Ishikawa (cell line): ENCODE results near the gene KIF5C.

Experiments used
- CEBPB ChIP-seq: IDR thresholded peaks from 2 replicates; pipeline ENCODE4 v1.6.1; 2012
- CREB1 ChIP-seq: IDR thresholded peaks from 2 replicates; pipeline ENCODE4 v1.6.1; 2012; ENCODE audit warnings: low read depth
- EGR1 ChIP-seq: IDR thresholded peaks from 2 replicates; pipeline ENCODE4 v1.6.1; 2012
- EP300 ChIP-seq: IDR thresholded peaks from 2 replicates; pipeline ENCODE4 v1.6.1; 2012; ENCODE audit warnings: borderline replicate concordance
- FOXM1 ChIP-seq: IDR thresholded peaks from 2 replicates; pipeline ENCODE4 v1.6.1; 2012; ENCODE audit warnings: low read depth, borderline replicate concordance
- NFIC ChIP-seq: IDR thresholded peaks from 2 replicates; pipeline ENCODE4 v1.6.1; 2012
- RAD21 ChIP-seq: IDR thresholded peaks from 2 replicates; pipeline ENCODE4 v1.6.1; 2012; ENCODE audit warnings: low read depth
- TAF1 ChIP-seq: IDR thresholded peaks from 2 replicates; pipeline ENCODE4 v1.6.1; 2012; ENCODE audit warnings: low read depth, mild to moderate bottlenecking
- TCF12 ChIP-seq: IDR thresholded peaks from 2 replicates; pipeline ENCODE4 v1.6.1; 2012; ENCODE audit warnings: low read depth
- TEAD4 ChIP-seq: IDR thresholded peaks from 2 replicates; pipeline ENCODE4 v1.6.1; 2012
- YY1 ChIP-seq: IDR thresholded peaks from 2 replicates; pipeline ENCODE4 v1.6.1; 2012; ENCODE audit warnings: low read depth
- ZBTB7A ChIP-seq: IDR thresholded peaks from 2 replicates; pipeline ENCODE4 v1.6.1; 2012; ENCODE audit warnings: low read depth
- TF ChIP-seq, protein P1 (sequence below): IDR thresholded peaks from 2 replicates; pipeline ENCODE4 v1.6.1; 2012
- TF ChIP-seq, protein P2 (sequence below): IDR thresholded peaks from 2 replicates; pipeline ENCODE4 v1.6.1; 2012
- TF ChIP-seq, protein P3 (sequence below): IDR thresholded peaks from 2 replicates; pipeline ENCODE4 v1.6.1; 2012; ENCODE audit warnings: low read depth, mild to moderate bottlenecking

The KIF5C gene

DNA sequence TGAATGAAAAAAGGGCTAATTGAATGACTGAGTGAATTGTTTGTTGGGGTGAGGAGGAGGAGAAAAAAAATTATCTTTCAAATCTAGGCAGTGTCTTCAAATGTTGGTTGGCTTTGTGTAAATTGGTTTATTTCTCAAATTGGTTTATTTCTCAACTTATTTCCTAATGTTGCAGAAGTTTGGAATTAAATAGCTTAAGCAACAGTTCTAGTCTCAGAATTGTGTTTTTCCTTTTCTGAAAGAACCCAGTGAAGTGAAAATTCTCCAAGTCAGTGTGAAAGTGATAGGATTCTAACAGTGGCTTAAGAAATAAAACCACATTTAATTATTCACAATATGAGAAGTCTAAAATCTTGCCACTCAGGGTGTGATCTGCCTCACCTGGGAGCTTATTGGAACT is 108.9 kb downstream of the KIF5C start:
- no peak for TF ChIP-seq TCF12
- TF ChIP-seq, protein P1, sequence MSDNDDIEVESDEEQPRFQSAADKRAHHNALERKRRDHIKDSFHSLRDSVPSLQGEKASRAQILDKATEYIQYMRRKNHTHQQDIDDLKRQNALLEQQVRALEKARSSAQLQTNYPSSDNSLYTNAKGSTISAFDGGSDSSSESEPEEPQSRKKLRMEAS: no peak

DNA sequence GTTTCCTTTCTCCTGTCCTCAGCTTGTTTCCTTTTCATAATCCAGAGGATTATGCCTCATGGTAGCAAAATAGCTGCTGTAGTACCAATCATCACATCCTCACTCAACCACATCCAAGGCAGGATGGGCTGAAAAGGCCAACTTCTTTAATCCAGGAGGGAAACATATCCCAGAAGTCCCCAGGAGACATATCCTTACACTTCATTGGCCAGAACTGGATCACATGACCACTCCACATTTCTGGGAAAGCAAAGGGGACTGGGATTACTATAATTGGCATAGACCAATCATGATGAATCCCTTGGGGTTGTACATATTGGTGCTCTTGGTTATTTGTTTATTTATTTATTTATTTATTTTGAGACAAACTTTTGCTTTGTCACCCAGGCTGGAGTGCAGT is 109.4 kb downstream of the KIF5C start:
- TF ChIP-seq, protein P2, sequence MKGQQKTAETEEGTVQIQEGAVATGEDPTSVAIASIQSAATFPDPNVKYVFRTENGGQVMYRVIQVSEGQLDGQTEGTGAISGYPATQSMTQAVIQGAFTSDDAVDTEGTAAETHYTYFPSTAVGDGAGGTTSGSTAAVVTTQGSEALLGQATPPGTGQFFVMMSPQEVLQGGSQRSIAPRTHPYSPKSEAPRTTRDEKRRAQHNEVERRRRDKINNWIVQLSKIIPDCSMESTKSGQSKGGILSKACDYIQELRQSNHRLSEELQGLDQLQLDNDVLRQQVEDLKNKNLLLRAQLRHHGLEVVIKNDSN: peak; percentile 29; the same call in 1 of the 2 replicates
- TF ChIP-seq, protein P3, sequence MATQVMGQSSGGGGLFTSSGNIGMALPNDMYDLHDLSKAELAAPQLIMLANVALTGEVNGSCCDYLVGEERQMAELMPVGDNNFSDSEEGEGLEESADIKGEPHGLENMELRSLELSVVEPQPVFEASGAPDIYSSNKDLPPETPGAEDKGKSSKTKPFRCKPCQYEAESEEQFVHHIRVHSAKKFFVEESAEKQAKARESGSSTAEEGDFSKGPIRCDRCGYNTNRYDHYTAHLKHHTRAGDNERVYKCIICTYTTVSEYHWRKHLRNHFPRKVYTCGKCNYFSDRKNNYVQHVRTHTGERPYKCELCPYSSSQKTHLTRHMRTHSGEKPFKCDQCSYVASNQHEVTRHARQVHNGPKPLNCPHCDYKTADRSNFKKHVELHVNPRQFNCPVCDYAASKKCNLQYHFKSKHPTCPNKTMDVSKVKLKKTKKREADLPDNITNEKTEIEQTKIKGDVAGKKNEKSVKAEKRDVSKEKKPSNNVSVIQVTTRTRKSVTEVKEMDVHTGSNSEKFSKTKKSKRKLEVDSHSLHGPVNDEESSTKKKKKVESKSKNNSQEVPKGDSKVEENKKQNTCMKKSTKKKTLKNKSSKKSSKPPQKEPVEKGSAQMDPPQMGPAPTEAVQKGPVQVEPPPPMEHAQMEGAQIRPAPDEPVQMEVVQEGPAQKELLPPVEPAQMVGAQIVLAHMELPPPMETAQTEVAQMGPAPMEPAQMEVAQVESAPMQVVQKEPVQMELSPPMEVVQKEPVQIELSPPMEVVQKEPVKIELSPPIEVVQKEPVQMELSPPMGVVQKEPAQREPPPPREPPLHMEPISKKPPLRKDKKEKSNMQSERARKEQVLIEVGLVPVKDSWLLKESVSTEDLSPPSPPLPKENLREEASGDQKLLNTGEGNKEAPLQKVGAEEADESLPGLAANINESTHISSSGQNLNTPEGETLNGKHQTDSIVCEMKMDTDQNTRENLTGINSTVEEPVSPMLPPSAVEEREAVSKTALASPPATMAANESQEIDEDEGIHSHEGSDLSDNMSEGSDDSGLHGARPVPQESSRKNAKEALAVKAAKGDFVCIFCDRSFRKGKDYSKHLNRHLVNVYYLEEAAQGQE: no peak

DNA sequence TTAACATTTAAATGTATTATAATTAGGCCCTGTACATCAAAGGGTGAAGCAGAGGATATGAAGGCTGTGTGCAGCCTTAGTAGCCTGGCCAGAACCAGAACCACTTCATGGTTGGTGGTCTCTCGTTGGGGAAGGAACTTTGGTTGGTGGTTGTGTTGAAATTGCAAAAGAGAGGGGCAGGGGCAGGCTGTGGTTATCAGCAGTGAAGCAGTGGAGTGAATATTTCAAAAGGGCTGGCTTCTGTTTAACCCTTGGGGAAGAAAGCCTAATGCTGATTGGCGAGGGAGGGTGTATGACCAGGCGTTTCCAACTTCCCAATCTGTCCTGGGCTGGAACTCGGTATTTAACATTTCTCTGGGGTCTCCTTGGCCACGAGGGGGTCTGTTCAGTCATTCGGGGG is 112.3 kb downstream of the KIF5C start:
- TF ChIP-seq, protein P3: no peak
- TF ChIP-seq, protein P1: no peak
- TF ChIP-seq, protein P2: no peak
- TF ChIP-seq TAF1: no peak
- TF ChIP-seq EGR1: no peak
- TF ChIP-seq CEBPB: no peak
- TF ChIP-seq TCF12: no peak
- TF ChIP-seq EP300: no peak
- no peak for TF ChIP-seq YY1
- no peak for TF ChIP-seq CREB1
- TF ChIP-seq RAD21: no peak
- TF ChIP-seq TEAD4: no peak
- no peak for TF ChIP-seq FOXM1
- TF ChIP-seq ZBTB7A: no peak
- TF ChIP-seq NFIC: no peak

DNA sequence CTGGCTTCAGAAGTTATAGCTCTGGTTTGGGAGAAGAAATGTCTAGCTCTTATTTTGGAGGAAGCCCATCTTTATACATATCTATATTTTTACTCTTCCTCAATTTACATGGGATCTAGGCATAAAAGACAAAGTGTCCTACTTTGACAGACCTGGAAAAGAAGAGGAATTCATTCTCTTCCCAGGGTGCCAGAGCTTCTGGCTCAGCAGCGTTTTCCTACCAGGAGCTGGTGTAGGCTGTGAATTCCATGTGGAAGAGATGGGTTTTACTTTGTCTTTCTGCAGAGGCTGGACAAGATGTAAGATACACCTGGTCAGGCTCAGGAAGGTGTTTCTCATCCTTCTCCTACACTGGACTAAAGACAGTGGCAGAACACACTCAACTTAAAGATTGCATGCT is 113.3 kb downstream of the KIF5C start:
- TF ChIP-seq TCF12: no peak
- TF ChIP-seq FOXM1: no peak
- no peak for TF ChIP-seq ZBTB7A
- TF ChIP-seq CREB1: no peak
- TF ChIP-seq, protein P3: no peak
- TF ChIP-seq RAD21: no peak
- no peak for TF ChIP-seq NFIC
- no peak for TF ChIP-seq YY1
- no peak for TF ChIP-seq EP300
- TF ChIP-seq, protein P2: no peak
- TF ChIP-seq, protein P1: no peak
- no peak for TF ChIP-seq TEAD4

DNA sequence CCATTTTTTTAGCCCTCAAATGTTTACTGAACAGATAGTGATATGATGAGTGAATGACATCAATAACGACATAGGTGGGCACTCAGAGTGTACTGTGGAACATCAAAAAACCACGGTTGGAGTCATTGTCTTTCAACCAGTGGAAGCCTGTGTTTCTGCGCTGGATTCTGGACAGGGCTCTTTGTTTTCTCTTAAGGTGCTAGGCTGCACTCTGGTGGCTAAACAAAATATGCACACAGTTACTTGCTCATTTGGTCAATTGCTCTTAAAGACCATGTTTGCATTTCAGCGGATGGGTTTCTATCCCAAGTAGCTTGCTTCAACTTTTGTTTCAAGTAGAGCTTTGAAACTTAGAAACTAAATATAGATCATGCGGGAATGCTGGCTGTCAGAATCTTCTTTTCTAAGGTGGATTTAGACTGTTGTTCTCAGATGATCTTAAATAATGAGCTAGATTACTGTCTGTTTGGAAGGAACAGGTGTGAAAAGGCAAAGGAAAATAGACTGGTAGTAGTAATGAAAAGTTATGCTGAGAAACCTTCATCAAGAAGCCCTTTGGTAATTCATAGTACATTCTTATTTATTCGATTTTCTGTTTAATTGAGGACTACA is 115.0 kb downstream of the KIF5C start:
- TF ChIP-seq TCF12 (no peak), CEBPB (no peak), RAD21 (peak; percentile 90), ZBTB7A (no peak)
